Tibial nerve (tissue), 4 donors: Measurements from ENCODE around the gene MRI1.

Experiments used
- EP300 ChIP-seq, 2 donors: sonication (generic); formaldehyde crosslinking; IDR thresholded peaks; one replicate each; pipeline ENCODE4 v1.6.1; 2017; ENCODE audit warnings: antibody characterized with exemption in 2 of 2, mild to moderate bottlenecking in 1 of 2
- POLR2A ChIP-seq, 2 donors: fragments of 450-650 bp; IDR thresholded peaks; one replicate each; pipeline ENCODE4 v1.6.1; 2017; ENCODE audit warnings: antibody characterized with exemption in 2 of 2, mild to moderate bottlenecking in 2 of 2, moderate library complexity in 2 of 2
- TF ChIP-seq, protein P1 (sequence below), 5 experiments: fragments of 200-600 bp in 3 of 5; fragments of 450-650 bp in 2 of 5; sonication (generic) in 3 of 5; IDR thresholded peaks; one replicate each; pipeline ENCODE4 v1.5.1; 2016 to 2019; ENCODE audit warnings: antibody characterized with exemption in 5 of 5, mild to moderate bottlenecking in 3 of 5, moderate library complexity in 2 of 5

DNA sequence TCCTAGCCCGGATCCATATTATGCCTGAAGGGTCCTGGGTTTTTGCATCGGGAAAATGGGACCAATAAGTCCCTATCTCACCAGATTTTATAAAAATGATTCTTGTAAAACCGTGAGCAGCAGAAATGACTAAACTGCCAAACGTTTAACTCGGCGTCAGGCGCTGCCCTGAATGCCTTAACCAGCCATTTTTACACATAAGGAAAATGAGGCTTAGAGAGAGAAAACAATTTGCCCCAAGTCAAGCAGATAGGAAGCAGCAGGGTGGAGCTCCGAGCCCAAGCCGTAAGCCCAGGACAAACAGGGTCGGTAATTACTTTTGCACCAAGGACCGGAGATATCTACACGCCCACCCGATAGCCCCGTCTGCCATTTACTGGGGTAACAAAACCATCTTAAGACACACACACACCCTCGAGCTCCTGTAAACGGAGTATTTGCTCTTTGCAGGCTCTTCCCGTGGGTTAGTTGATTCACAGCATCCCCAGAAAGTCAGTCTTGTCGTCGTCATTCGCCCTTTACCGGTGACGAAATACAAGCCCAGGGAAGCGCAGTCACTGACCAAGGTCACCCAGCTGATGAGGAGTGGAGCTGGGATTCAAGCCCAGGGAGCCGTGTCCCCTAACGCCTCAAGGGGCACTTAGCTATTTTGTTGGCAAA lies 16.0 kb upstream of the MRI1 start:
- TF ChIP-seq, protein P1, sequence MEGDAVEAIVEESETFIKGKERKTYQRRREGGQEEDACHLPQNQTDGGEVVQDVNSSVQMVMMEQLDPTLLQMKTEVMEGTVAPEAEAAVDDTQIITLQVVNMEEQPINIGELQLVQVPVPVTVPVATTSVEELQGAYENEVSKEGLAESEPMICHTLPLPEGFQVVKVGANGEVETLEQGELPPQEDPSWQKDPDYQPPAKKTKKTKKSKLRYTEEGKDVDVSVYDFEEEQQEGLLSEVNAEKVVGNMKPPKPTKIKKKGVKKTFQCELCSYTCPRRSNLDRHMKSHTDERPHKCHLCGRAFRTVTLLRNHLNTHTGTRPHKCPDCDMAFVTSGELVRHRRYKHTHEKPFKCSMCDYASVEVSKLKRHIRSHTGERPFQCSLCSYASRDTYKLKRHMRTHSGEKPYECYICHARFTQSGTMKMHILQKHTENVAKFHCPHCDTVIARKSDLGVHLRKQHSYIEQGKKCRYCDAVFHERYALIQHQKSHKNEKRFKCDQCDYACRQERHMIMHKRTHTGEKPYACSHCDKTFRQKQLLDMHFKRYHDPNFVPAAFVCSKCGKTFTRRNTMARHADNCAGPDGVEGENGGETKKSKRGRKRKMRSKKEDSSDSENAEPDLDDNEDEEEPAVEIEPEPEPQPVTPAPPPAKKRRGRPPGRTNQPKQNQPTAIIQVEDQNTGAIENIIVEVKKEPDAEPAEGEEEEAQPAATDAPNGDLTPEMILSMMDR (IDR thresholded peaks at IDR 0.05) = no peak
- TF ChIP-seq EP300 (IDR thresholded peaks at IDR 0.05) = no peak
- TF ChIP-seq POLR2A (IDR thresholded peaks at IDR 0.05) = no peak
